Adrenal gland (tissue), 12 donors: ENCODE results near the gene PNRC1. TPM values are rescaled to one million over a fixed set of nuclear protein-coding genes. Genes with fewer than 3 reads are reported as not detected.

Experiments
- DNase-seq, 7 donors: peaks; one replicate each; pipeline ENCODE4 v3.0.0-alpha.2; 2019 to 2020
- H3K27ac ChIP-seq, 5 donors: fragments of 200-600 bp; sonication (generic) in 4 of 5; 1 replicate in 3 of 5; 2 replicates in 2 of 5; pipeline versions ENCODE4 v1.5.1 to v1.8.0; 2016 to 2020; ENCODE audit warnings: mild to moderate bottlenecking in 1 of 5
- H3K27me3 ChIP-seq: fragments of 200-600 bp; 2 replicates; pipeline ENCODE4 v1.8.0; 2021
- H3K36me3 ChIP-seq, 2 donors: fragments of 200-600 bp; replicated peaks in 1 of 2; 1 replicate in 1 of 2; 2 replicates in 1 of 2; pipeline versions ENCODE4 v1.5.1 to v1.8.0; 2018 to 2022
- H3K4me1 ChIP-seq, 2 donors: fragments of 200-600 bp; replicated peaks in 1 of 2; 1 replicate in 1 of 2; 2 replicates in 1 of 2; pipeline versions ENCODE4 v1.5.1 to v1.8.0; 2018 to 2021
- H3K4me3 ChIP-seq, 4 donors: fragments of 200-600 bp; sonication (generic) in 3 of 4; one replicate each; pipeline ENCODE4 v1.5.1; 2016 to 2018
- H3K9me3 ChIP-seq, 3 donors: fragments of 200-600 bp; sonication (generic) in 1 of 3; replicated peaks in 1 of 3; 1 replicate in 2 of 3; 2 replicates in 1 of 3; pipeline versions ENCODE4 v1.5.1 to v1.8.0; 2016 to 2021
- POLR2A ChIP-seq, 2 donors: fragments of 450-650 bp; IDR thresholded peaks; one replicate each; pipeline ENCODE4 v1.6.1; 2017; ENCODE audit warnings: antibody characterized with exemption in 2 of 2, mild to moderate bottlenecking in 2 of 2, moderate library complexity in 1 of 2
- WGBS, 4 donors: extraction: QIAGEN DNeasy Blood & Tissue Kit in 2 of 4; methylation state at CpG; one replicate each; pipeline versions ENCODE4 v1.1.5 to v1.1.7; 2013 to 2017; 5-methylcytosine and 5-hydroxymethylcytosine counted together
- intact Hi-C, 2 donors: fragments of 100-400 bp; cut with DNase I; formaldehyde crosslinking; loops; one replicate each; pipeline versions ENCODE4 v1.14.1 to v1.15.0; 2022 to 2023
- polyA plus RNA-seq, 3 donors: library from polyadenylated mRNA; stranded (reverse); fragments of 200-250 nt in 2 of 3; fragments of 350-450 nt in 1 of 3; fragmentation: Illumina TruSeq in 1 of 3; extraction: RNeasy Lipid Tissue Mini Kit (QIAGEN cat#74804) in 1 of 3; gene quantifications; one replicate each; pipeline ENCODE4 v1.2.3, GENCODE V29; 2013 to 2014
- total RNA-seq, 9 donors: library from RNA; depleted of rRNA in 4 of 9; stranded (reverse); fragments of >200 nt in 4 of 9; fragments of 120-200 nt in 1 of 9; fragmentation: NEBNext Ultra II Directional in 1 of 9; extraction: Animal tissue kit (Norgen Biotek cat#: 25700) in 1 of 9; gene quantifications; one replicate each; pipeline versions ENCODE4 v1.1.0 to v1.2.4, GENCODE V29; 2013 to 2023
- TF ChIP-seq, protein P1 (sequence below), 6 experiments: fragments of 450-650 bp in 4 of 6; fragments of 200-600 bp in 2 of 6; sonication (generic) in 1 of 6; IDR thresholded peaks; 1 replicate in 5 of 6; 2 replicates in 1 of 6; pipeline versions ENCODE4 v1.5.1 to v1.8.0; 2016 to 2021; ENCODE audit warnings: antibody characterized with exemption in 6 of 6, mild to moderate bottlenecking in 2 of 6, moderate library complexity in 1 of 6
- donor health status: healthy with polysubstance abuse.
- donor health status: Bipolar disorder and iron deficiency.
- donor health status: DM: yes; HTN: yes; CAD: no.
- donor health status: DM: no; HTN: no; CAD: no.
- donor health status: DM: no; HTN: no; CAD: no.
- donor health status: DM: yes; HTN: yes; CAD: no.

PNRC1 gene
- total and polyA plus RNA-seq, 12 donors = 65.5 to 359 (median 220) TPM

DNA sequence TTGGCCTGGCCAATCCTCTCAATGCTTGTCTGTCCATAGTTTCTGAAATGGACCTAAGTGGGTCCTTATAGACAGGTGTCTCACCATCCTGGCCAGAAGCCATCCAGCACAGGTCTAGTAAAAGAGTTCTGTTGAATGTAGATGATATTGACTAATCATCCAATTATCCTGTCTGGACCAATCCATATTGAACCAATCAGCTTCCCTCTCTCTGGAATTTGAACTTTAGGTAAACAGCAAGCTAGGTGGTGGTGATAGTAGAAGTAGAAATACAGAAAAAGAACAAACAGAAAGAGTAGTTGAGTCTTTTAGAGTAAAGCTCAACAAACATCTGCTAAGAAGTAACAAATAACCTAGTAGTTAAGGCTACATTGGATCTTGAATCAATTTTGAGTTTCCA lies 9.5 kb upstream of the PNRC1 start:
- no peak for TF ChIP-seq POLR2A (IDR thresholded peaks at IDR 0.05)
- TF ChIP-seq, protein P1, sequence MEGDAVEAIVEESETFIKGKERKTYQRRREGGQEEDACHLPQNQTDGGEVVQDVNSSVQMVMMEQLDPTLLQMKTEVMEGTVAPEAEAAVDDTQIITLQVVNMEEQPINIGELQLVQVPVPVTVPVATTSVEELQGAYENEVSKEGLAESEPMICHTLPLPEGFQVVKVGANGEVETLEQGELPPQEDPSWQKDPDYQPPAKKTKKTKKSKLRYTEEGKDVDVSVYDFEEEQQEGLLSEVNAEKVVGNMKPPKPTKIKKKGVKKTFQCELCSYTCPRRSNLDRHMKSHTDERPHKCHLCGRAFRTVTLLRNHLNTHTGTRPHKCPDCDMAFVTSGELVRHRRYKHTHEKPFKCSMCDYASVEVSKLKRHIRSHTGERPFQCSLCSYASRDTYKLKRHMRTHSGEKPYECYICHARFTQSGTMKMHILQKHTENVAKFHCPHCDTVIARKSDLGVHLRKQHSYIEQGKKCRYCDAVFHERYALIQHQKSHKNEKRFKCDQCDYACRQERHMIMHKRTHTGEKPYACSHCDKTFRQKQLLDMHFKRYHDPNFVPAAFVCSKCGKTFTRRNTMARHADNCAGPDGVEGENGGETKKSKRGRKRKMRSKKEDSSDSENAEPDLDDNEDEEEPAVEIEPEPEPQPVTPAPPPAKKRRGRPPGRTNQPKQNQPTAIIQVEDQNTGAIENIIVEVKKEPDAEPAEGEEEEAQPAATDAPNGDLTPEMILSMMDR (IDR thresholded peaks at IDR 0.05) = no peak
- intact Hi-C loops = no loop called here
- Histone ChIP-seq H3K4me3 (no peak overlapping the region), H3K9me3 (no peaks in the 10 kb centered on the region), H3K36me3 (no peaks in the 10 kb centered on the region), H3K27ac (no peak overlapping the region), H3K4me1 (peaks cover 12 to 13% of the 10 kb centered on the region in 2 donors), H3K27me3 (no peaks in the 10 kb centered on the region)
- DNase-seq = no peak

DNA sequence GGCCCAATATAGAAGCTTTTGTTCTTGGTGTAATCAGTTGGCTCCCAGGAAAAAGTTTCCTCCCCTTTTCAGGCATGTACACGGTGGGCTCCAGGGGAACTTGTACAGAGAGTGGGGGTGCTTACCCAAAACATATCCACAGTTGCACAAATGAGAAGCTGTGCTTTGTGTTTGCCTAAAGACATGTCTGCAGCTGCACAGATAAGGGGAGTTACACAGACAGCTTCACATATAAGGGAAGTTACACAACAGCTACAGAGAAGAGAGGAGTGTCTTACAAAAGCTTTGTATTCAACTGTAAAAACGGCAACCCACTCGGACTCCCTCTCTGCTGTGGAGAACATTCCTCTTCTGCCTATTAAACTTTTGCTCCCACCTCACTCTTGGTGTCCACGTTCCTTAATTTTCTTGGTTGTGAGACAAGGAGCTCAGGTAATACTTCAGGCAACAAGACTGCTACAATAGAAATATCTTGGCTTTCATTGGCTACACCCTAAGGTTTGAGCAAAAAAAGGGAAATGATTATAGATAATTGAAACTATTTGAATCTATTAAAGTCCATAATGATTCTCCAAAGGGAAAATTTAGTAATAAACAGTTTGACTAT lies 7.4 kb upstream of the PNRC1 start:
- Histone ChIP-seq H3K9me3 (no peaks in the 10 kb centered on the region), H3K4me3 (no peak overlapping the region), H3K27ac (peak overlapping the region in 2 of 5 donors; percentile 16 to 26), H3K36me3 (no peaks in the 10 kb centered on the region), H3K27me3 (no peaks in the 10 kb centered on the region), H3K4me1 (peaks cover 5 to 8% of the 10 kb centered on the region in 2 donors)
- WGBS, 4 donors = 49 to 60% (median 55%) methylated on average over 4 of the region's 4 CpGs
- no peak for DNase-seq
- intact Hi-C loops = no loop called here
- no peak for TF ChIP-seq POLR2A (IDR thresholded peaks at IDR 0.05)
- TF ChIP-seq, protein P1 (IDR thresholded peaks at IDR 0.05) = no peak

DNA sequence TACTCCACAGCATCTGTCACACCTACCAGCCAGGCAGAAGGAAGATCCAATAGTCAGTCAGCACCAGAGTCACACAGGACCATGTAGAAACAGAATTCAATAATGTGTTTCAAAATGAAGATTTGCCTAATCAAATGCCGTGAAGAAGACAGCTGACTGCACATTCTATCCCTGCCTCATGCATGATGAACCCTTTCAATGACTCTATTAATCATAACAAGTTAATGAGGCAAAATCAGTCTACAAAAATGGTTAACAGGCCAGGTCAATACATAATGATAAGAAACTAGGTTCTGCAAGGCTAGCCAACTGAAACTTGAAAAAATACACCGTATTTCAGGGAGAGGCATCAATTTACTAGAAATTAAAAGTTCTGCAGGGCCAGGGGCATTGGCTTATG lies 6.7 kb upstream of the PNRC1 start:
- peaks cover 5 to 11% of the 10 kb centered on the region in 2 donors for H3K4me1 ChIP-seq
- H3K27ac ChIP-seq = no peak overlapping the region
- no peaks in the 10 kb centered on the region for H3K27me3 ChIP-seq
- no peak for DNase-seq
- intact Hi-C loops = no loop called here
- H3K9me3 ChIP-seq = no peaks in the 10 kb centered on the region
- WGBS, 4 donors = 59 to 82% (median 76%) methylated on average over 2 of the region's 2 CpGs
- no peaks in the 10 kb centered on the region for H3K36me3 ChIP-seq
- H3K4me3 ChIP-seq = no peak overlapping the region
- TF ChIP-seq, protein P1 (IDR thresholded peaks at IDR 0.05) = no peak
- TF ChIP-seq POLR2A (IDR thresholded peaks at IDR 0.05) = no peak

DNA sequence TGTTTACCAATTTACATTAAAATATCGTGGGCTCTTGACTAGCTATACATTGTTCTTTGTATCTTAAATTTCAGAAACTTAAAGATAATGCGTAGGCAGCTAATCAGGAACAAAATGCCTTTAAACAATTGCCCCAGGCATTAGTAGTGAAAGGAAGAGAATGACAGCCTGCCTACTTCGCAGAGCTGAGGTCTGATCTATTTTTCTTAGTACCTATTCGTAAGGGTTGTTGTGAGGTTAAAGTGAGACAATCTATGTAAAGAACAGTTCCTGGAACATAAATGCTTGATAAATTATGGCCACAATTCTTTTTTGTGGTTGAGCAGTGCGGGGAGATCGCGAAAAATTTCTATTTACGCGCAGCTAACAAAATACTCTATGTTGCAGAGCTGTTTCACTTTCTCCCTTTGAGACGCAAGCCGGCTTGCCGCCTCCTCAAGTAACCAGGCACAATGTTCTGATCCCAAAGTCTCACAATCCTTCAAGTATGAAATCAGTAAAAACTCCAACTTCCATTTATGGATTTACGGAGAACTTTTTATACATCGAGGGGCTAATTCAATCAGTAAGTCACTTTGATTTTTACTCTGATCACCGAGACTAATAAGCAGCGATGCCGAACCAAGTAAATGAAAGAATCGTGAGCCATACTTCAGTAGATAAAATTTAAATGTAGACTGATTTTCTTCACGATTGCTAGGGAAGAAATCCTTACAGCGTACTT lies 878 bp upstream of the PNRC1 start:
- Histone ChIP-seq H3K27ac (peak overlapping the region; percentile 97 to 100 (median 100)), H3K27me3 (no peaks in the 10 kb centered on the region), H3K4me1 (peaks cover 13 to 21% of the 10 kb centered on the region in 2 donors), H3K4me3 (peak overlapping the region in 3 of 4 donors; percentile 1 to 97 (median 51)), H3K9me3 (no peaks in the 10 kb centered on the region), H3K36me3 (peaks cover 0 to 20% of the 10 kb centered on the region in 2 donors)
- DNase-seq = peak in 6 of 7 donors; percentile 45 to 86 (median 71)
- peak; percentile 41 to 75 for TF ChIP-seq POLR2A (IDR thresholded peaks at IDR 0.05)
- TF ChIP-seq, protein P1 (IDR thresholded peaks at IDR 0.05) = no peak
- intact Hi-C loops = loop anchor here in 1 of 2 donors (5.0 kb wide), 1 partner anchor 42 kb away; no protein-coding TSS in a partner anchor
- WGBS, 4 donors = 0% methylated on average over 20 of the region's 20 CpGs
